Left renal pelvis (tissue), 4 donors: ENCODE data around the gene OXCT1. TPM values are rescaled to one million over a fixed set of nuclear protein-coding genes. Genes with fewer than 3 reads are reported as not detected.

Source experiments
- DNase-seq, 4 donors: peaks; one replicate each; pipeline ENCODE4 v3.0.0-alpha.2; 2013; ENCODE audit warnings: low read depth in 4 of 4, low spot score in 3 of 4
- polyA plus RNA-seq, 4 donors: library from polyadenylated mRNA; unstranded; fragments of 120-200 nt; gene quantifications; one replicate each; pipeline ENCODE4 v1.2.1, GENCODE V29; 2013; ENCODE audit not compliant: insufficient read length in 4 of 4

The OXCT1 gene
- polyA plus RNA-seq = 10 to 100 TPM; 27.5 to 57.8 (median 53.4) TPM

DNA sequence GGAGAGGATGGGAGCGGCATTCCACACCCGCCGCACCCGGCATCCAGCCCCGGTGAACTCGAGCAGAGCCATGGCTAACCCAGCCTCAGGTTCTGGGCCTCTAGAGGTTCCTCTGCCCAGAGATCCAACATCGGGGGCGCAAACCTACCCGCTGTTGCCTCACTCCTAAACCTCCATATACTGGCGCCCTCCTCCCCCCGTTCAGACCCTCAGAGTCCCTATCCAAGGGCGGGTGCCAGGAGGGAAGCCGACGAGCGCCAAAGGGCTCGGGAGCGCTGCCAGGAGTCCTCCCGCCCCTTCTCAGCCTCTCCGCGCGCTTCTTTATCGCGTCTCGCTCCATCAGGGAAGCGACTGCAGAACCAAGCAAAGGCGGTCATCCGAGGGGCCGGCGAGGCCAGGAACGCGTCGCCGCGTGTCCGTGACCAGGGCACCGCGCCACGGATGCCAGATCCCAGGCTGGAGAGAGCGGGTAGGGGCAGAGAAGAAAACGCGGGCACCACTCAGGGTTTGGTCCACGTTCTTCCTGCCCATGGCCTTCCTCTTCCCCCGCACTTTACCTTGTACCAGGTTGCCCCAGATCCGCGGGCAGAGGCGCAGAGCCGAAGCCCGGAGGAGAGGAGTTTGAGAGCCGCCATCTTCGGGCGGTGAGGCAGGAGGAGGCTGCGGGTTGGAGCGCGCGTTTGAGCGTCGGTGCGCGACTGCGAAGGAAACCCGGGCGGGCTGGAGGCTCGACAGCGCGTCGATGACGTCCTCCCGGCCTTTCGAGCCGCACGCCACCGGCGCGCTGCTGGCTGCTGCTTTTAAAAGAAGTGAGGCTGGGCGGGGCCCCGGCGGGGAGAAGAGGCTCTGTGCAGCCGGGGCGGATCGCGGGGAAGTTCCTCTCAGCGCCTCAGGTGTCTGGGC is at the start of gene OXCT1:
TSS of gene OXCT1 (minus strand) at position 702 of the 903 bp plus-strand sequence. CDS start at position 635, 67 bp downstream.
- DNase-seq = peak; percentile 52 to 71 (median 62)

- DNase-seq = no peak
These were observed 47.9 kb upstream of the OXCT1 start for GRCh38 chr5:41918105-41918504.

GRCh38 chr5:41908374-41909079 is 38.3 kb upstream of the OXCT1 start:
- no peak for DNase-seq

DNA sequence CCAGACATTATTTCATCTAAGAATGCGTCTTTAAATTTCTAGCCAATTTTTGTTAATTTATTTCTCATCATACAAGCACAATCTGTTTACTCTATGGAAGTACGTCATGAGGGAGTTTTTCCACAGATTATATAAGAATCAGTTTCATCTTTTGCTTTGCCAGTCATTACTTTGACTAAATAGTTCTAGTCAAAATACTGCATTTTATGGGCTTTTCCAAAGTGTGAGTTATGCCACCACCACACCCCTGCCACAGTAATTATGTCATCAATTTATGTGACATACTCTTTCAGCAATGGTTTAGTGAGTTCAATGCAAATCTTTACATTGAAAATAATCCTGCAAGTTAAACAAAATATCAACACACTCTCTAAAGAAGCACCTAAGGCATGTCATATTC is 35.9 kb upstream of the OXCT1 start:
- DNase-seq = no peak

DNA sequence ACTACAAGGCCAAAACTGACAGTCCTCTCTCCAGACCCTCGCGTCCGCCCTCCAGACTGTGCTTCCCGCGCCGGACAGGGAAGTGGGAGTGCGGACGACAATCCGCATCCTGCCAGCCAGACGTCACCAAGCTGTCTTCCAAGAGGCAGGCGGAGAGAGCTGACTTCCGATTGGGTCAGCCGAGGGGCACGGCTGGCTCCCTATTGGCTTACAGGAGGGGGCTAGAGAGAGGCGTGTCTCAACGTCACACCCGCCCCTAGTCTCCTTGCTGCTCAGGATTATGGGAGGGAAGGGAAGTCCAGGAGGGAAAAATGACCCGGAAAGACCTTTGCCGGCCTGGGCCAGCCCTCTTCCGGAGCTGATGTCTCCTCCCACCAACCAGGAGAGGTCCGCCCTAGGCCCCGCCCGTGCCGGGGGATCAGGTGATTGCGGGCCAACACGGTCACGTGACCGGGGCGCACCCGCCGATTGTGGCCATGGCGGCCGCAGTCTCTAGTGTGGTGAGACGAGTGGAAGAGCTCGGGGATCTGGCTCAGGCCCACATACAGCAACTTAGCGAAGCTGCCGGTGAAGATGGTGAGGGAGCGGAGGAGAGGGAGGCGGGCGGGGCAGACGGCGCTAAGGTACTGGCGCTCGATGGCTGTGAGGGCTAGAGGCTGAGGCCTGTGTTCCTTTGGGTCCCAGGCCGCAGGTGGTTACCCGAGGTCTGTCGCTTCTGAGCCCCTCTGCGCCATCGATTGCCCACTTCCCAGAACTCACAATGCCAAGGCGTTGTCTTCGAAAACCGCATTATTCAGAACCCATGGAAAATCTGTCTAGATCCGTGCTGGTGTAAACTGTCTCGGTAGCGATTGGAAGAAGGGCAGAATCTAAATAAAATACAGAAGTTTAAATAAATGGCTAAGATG is 33.9 kb upstream of the OXCT1 start, which contains the start of gene RIMOC1:
TSS of gene RIMOC1 (plus strand) at position 453 of the 908 bp plus-strand sequence. CDS start at position 477, 24 bp downstream.
- peak; percentile 97 to 99 (median 99) for DNase-seq

DNA sequence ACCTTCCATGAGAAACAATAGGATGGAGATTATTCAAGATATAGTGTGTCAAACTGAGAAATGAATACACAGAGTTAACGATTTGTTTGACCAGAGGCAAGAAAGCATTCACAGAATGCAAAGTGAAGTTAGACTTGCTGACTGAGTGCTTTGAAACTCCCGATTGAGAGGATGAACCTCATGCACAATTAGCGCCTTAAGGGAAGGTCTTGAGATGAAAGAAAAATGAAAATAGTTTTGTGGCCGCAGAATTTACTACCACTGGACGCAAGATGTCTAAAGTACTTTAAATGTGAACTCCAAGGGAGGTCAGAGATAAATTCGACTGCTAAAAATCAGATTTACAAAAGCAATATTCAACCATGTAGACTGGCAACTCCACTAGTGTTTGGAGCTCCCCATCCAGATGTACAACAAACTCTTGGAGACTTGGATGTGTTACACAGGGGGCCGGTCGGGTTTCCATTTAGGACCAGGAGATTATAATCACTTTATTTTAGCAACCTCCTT is 33.2 kb upstream of the OXCT1 start:
- no peak for DNase-seq

DNA sequence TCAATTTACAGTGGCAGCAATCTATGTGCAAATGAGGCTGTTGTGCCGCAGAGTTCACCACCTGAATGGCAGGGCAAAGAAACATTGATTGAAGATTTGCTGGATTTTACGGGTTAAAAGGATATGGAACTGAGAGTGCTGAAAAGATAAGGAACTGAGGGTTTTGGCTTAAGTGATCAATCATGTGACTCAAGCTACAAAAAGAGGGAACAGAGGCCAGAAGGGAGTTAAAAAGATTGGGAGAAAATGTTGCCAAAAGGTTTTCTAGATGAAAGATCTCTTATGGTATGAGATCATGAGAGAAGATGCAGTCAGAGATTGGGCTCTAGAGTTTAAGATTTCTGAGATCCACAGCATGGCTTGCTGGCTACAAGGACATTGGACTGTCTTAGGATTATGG is 26.0 kb upstream of the OXCT1 start:
- no peak for DNase-seq

GRCh38 chr5:41893074-41893851 is 23.0 kb upstream of the OXCT1 start:
- no peak for DNase-seq

GRCh38 chr5:41892031-41892430 is 21.8 kb upstream of the OXCT1 start:
- DNase-seq = no peak

DNA sequence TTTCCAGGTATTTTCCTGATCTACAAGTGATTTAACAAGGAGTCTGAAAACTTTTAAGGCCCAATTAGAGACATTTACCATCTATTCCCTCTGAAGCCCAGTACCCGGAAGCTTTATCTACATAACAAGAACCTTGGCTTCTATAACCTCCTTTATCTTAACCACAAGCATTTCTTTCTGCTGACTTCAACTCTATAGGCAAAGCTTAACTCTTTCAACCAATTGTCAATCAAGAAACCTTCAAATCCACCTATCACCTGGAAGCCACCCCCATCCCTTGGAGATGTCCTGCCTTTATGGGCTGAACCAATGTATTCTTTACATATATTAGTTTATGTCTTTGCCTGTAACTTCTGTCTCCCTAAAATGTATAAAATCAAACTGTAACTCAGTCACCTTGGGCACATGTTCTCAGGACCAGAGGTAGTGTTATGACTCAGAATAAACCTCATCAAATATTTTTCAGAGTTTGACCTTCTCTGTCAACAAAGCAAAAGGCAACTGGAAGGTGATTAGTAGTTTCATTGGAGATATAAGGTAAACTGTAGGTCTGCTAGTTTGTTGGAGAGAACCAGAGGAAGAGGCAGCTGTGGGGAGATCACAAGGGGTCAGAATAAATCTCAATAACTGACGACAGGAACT is 21.0 kb upstream of the OXCT1 start:
- DNase-seq = no peak

- no peak for DNase-seq
These were observed 15.1 kb upstream of the OXCT1 start for GRCh38 chr5:41885286-41885685.

GRCh38 chr5:41883936-41884335 is 13.7 kb upstream of the OXCT1 start:
- DNase-seq = no peak

- DNase-seq = no peak
These were observed 13.0 kb upstream of the OXCT1 start for GRCh38 chr5:41883243-41883642.

DNA sequence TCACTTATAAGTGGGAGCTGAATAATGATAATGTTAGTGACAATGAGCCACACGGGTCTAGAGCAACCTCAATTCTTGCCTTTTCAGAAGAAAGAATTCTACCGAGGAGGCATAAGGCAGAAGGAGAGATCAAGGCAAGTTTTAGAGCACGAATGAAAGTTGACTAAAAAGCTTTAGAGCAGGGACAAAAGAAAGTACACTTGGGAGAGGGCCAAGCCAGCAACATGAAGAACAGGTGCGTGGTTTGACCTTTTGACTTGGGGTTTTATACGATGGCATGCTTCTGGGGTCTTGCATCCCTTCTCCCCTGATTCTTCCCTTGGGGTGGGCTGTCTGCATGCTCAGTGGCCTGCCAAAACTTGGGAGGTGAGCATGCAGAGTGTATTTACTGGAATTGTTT is 12.5 kb upstream of the OXCT1 start:
- no peak for DNase-seq

GRCh38 chr5:41878643-41879478 is 8.6 kb upstream of the OXCT1 start:
- DNase-seq = no peak

- no peak for DNase-seq
These were observed 7.9 kb upstream of the OXCT1 start for GRCh38 chr5:41878173-41878572.

DNA sequence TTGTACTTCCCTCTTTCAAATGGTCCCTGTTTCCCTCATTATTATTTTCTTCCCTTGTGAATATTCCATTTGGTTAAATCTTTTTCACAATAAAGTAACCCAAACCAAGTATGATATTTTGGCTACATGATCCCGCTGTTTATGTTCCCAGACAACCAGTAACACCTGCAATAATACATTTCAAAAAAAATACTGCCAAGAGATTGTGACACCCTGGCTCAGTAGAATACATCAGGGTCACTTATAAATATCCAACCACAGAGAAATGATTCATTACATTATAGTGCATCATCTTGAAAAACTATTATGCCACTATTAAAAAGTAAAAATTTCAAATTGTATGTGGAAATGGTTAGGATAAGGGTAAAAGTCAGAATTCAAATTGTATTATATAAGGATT is 7.2 kb upstream of the OXCT1 start:
- no peak for DNase-seq

DNA sequence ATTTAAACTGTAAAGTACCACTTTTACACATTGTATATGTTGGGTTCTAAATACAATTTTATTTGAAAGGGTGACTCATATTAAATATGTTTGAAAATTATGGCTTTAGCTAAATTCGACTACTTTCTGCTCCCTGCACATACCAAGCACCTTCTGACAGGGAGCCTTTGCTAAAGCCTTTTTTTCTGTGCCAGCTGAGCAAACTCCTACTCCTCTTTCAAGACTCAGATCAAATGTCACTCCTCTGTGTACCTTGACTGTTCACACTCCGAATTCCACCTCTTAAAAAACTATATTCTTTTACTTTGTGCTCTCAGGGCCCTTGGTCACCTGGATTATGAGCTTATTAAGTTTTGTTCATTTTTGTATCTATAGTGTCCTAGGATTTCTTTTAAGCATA is 6.5 kb upstream of the OXCT1 start:
- DNase-seq = peak in 1 of 4 donors; percentile 30
